Measurements from ENCODE around the gene RPTOR.

The RPTOR gene

GRCh38 chr17:80836658-80836965 is 292.0 kb downstream of the RPTOR start:
- no peak for TF ChIP-seq CTCF (IDR thresholded peaks at IDR 0.05; ENCODE audit: borderline replicate concordance, control extremely low read depth, extremely low read depth, insufficient read depth, missing control alignments)
- no peak for DNase-seq (ENCODE audit: low spot score)
- in situ Hi-C loops (cut with MboI; ENCODE audit: low sequenced_read_pairs, unreplicated experiment) = no loop called here

- no peak for DNase-seq (ENCODE audit: low spot score)
- in situ Hi-C loops (cut with MboI; ENCODE audit: low sequenced_read_pairs, unreplicated experiment) = no loop called here
- TF ChIP-seq CTCF (IDR thresholded peaks at IDR 0.05; ENCODE audit: borderline replicate concordance, control extremely low read depth, extremely low read depth, insufficient read depth, missing control alignments) = no peak
These were observed 292.4 kb downstream of the RPTOR start for GRCh38 chr17:80836971-80837481.

GRCh38 chr17:80837711-80838110 is 293.1 kb downstream of the RPTOR start:
- TF ChIP-seq CTCF (IDR thresholded peaks at IDR 0.05; ENCODE audit: borderline replicate concordance, control extremely low read depth, extremely low read depth, insufficient read depth, missing control alignments) = no peak
- no peak for DNase-seq (ENCODE audit: low spot score)
- in situ Hi-C loops (cut with MboI; ENCODE audit: low sequenced_read_pairs, unreplicated experiment) = no loop called here

GRCh38 chr17:80838311-80839025 is 293.8 kb downstream of the RPTOR start:
- in situ Hi-C loops (cut with MboI; ENCODE audit: low sequenced_read_pairs, unreplicated experiment) = no loop called here
- TF ChIP-seq CTCF (IDR thresholded peaks at IDR 0.05; ENCODE audit: borderline replicate concordance, control extremely low read depth, extremely low read depth, insufficient read depth, missing control alignments) = no peak
- DNase-seq (ENCODE audit: low spot score) = no peak

- no peak for DNase-seq (ENCODE audit: low spot score)
- in situ Hi-C loops (cut with MboI; ENCODE audit: low sequenced_read_pairs, unreplicated experiment) = no loop called here
- TF ChIP-seq CTCF (IDR thresholded peaks at IDR 0.05; ENCODE audit: borderline replicate concordance, control extremely low read depth, extremely low read depth, insufficient read depth, missing control alignments) = no peak
These were observed 294.3 kb downstream of the RPTOR start for GRCh38 chr17:80839026-80839345.

GRCh38 chr17:80839511-80839941 is 294.9 kb downstream of the RPTOR start:
- DNase-seq (ENCODE audit: low spot score) = no peak
- TF ChIP-seq CTCF (IDR thresholded peaks at IDR 0.05; ENCODE audit: borderline replicate concordance, control extremely low read depth, extremely low read depth, insufficient read depth, missing control alignments) = no peak
- in situ Hi-C loops (cut with MboI; ENCODE audit: low sequenced_read_pairs, unreplicated experiment) = no loop called here

Measured in GM13976 (cell line).